Cardiac fibroblast (primary cell): ENCODE data around the gene CELSR3.

Experiments used
- DNase-seq, 2 donors: peaks; one replicate each; pipeline versions ENCODE4 v3.0.0 to v3.0.0-alpha.2; 2010; ENCODE audit warnings: low read depth in 2 of 2
- H3K4me3 ChIP-seq, 2 donors: replicated peaks in 1 of 2; 1 replicate in 1 of 2; 2 replicates in 1 of 2; pipeline ENCODE4 v1.5.1; 2011; ENCODE audit warnings: low read depth in 2 of 2, low read length in 2 of 2, mild to moderate bottlenecking in 2 of 2, moderate library complexity in 1 of 2
- TF ChIP-seq, protein P1 (sequence below): IDR thresholded peaks from one replicate; pipeline ENCODE4 v1.5.1; 2011; ENCODE audit warnings: low read depth, mild to moderate bottlenecking, low read length, inconsistent platforms

The CELSR3 gene

DNA sequence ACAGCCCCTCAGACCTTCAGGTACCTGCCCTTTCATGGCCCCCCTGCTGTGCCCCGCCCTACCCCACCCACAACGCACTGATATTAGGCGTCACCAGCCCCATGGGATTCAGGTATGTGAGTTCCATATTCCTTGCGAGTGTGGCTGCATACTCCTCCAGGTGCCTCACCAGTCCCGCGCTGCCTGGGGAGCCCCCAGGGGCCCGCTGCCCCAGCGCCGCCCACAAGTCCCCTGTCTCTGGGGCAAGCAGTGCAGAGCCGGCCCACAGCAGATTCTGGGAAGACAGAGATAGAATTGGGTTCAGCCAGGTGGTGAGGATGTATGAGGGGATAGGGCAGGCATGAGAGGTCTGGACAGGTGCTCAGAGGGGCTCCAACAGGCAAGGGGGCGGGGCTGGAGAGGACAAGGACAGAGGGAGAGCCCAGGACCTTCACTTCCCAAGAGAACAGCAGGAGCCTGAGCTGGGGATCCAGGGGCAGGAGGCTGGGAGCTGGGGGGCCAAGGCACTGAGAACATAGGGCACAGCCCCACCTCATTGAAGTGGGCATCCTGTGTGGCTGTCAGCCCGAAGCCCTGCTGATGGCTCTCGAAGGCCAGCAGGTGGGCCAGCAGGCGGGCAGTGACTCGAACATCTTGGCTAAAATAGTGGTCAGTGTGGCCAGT lies 14.4 kb downstream of the CELSR3 start:
- no peak overlapping the region for H3K4me3 ChIP-seq
- TF ChIP-seq, protein P1, sequence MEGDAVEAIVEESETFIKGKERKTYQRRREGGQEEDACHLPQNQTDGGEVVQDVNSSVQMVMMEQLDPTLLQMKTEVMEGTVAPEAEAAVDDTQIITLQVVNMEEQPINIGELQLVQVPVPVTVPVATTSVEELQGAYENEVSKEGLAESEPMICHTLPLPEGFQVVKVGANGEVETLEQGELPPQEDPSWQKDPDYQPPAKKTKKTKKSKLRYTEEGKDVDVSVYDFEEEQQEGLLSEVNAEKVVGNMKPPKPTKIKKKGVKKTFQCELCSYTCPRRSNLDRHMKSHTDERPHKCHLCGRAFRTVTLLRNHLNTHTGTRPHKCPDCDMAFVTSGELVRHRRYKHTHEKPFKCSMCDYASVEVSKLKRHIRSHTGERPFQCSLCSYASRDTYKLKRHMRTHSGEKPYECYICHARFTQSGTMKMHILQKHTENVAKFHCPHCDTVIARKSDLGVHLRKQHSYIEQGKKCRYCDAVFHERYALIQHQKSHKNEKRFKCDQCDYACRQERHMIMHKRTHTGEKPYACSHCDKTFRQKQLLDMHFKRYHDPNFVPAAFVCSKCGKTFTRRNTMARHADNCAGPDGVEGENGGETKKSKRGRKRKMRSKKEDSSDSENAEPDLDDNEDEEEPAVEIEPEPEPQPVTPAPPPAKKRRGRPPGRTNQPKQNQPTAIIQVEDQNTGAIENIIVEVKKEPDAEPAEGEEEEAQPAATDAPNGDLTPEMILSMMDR: no peak
- no peak for DNase-seq

DNA sequence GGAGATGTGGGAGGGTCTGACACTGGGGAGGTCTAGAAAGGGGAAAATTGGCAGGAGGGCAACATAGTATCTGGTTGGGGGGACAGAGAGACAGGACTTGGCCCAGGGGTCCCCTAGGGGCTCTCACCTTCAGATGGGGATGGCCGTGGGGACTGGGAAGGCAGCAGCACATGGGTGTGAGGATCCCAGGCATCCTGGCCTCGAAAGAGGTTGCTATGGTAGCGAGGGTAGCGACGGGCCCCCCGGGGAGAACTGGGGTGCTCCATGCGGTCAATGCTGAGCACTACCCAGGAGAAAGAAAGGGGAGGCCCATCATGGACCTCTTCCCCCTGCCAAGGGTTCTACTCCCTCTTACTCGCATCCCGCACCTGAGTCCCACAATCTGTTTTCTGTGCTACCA lies 15.0 kb downstream of the CELSR3 start:
- TF ChIP-seq, protein P1: no peak
- H3K4me3 ChIP-seq: no peak overlapping the region
- DNase-seq: no peak

DNA sequence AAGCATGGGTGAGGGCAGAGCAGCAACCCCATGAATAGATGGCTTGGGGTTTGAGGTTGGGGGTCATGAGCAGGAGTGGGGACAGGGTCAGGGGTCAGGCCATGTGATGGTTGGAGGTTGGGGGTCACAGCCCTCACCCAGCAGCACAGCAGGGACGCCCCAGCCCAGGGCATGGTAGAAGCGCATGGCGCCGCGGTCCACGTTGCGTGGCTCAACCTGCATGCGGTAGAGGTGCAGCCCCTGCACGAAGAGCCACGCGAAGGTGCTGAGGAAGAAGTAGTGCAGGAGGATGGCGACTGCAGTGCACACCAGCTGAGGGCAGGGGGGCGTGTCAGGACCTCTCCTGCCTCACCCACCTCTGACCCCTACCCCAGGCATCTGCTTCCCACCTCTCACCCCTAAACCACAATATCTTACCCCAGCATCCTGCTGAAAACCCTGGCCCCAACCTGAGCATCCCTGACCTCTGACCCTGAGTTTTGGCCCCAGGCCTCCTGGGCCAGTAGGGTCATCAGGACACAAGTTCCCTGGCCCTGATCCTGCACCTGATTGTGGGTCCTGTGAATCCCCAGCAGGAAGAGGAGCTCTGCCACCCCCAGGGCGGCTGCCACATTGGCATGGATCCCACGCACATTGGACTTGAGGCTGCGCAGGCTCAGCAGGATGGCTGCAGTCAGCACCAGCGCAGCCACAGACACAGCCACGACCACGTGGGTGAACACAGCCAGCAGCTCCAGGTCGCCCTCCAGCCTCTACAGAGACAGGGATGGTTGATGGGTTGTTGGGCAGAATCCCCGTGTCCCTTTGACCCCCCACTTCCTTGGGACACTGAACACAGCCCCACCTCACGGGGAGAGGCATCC lies 17.6 kb downstream of the CELSR3 start:
- H3K4me3 ChIP-seq: no peak overlapping the region
- TF ChIP-seq, protein P1: no peak

DNA sequence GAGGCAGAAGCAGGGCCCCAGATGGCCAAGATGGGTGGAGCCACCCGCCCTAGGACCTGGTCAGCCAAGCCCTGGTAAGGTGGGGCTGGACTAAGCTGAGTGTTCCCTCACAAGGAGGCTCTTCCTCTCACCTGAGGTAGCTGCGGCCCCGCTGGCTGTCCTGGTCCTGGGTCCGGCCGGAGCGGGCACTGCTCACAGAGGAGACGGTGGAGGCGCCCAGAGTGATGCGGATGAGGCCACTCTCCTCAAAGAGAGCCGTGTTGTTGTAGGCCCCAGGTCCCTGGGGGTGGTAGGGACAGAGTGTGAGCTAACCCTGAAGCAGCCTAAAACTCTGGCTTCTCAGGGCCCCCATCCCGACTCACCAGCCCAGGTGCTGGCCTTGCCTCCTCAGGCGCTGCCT lies 20.1 kb downstream of the CELSR3 start:
- TF ChIP-seq, protein P1: no peak
- H3K4me3 ChIP-seq: no peak overlapping the region
- no peak for DNase-seq

More for the DNA sequence above, 17.6 kb downstream of the CELSR3 start:
- no peak for DNase-seq

DNA sequence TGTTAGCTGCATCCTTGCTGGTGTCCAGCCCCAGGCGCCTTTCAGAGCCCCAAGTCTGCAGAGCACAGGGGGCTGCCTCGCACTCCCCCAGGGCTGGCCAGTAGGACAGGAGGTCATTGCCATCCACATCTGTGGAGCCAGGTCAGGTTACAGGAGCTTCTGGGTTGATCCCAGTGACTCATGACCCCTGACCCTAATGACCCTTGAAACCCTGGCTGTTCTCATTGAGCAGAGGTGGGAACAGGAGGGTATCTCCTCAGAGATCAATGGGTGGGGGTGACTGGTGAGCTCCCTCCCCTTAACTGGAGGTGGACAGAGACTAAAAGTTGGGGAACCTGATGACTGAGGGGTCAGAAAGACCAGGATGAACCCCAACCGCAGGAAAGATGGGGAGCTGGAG lies 21.3 kb downstream of the CELSR3 start:
- DNase-seq: no peak
- no peak overlapping the region for H3K4me3 ChIP-seq
- TF ChIP-seq, protein P1: no peak

DNA sequence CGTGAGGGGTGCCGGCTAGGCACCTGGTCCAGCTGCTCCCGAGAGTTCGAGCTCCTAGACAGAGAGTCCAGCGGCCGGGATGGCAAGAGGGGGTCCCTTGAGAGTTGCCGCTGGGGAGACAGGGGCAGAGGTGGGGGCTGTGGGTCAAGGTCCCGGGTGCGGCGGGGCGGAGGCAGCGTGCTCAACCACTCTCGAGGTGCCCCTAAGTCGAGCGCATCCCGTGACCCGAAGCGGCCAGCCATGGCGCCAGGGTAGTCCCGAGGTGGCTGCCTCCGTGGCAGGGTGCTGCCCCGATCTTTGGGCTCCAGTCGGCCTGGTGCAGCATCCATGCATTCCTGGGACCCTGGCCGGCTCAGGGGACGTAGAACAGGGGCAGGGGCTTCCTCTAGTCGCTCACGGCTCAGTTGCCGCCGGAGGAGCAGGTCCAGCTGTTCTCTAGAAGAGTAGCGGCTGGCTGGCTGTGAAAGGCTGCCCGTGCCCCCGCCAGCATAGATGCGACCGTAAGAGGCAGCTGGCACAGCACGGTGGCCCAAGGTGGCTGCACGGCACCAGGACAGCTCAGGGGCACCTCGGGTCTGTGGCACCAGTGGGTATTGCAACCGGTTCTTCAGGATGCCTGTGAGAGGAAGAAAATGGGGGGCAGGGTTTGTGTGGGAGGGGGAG lies 22.6 kb downstream of the CELSR3 start:
- no peak for DNase-seq
- no peak overlapping the region for H3K4me3 ChIP-seq
- TF ChIP-seq, protein P1: no peak
